Panc1 (cell line): Measurements from ENCODE around the gene PSORS1C1. TPM values are rescaled to one million over a fixed set of nuclear protein-coding genes. Genes with fewer than 3 reads are reported as not detected.

Source experiments
- ATAC-seq: fragments of 200-7000 bp; cut with Tn5 transposase; 2 replicates; pipeline ENCODE4 v1.9.1; 2020; ENCODE audit warnings: mild to moderate bottlenecking, moderate library complexity
- BruUV-seq: library from RNA; stranded (reverse); fragments of 400-500 nt; replicated peaks from 2 replicates; lab custom pipeline; 2021; lab: Mats Ljungman, UMichigan
- CTCF ChIA-PET: fragments of 300-600 bp; sonication (Branson Sonifier 250); formaldehyde crosslinking; loops from one replicate; lab custom pipeline; 2022; ENCODE audit warnings: antibody characterized with exemption; lab: Charles Lee
- POLR2A ChIA-PET: fragments of 300-600 bp; sonication (Branson Sonifier 250); formaldehyde crosslinking; loops from one replicate; lab custom pipeline; 2022; ENCODE audit warnings: antibody characterized with exemption; lab: Charles Lee
- DNase-seq: peaks from one replicate; pipeline ENCODE4 v3.0.0-alpha.2; 2010; ENCODE audit warnings: low read depth, low spot score
- H3K27ac ChIP-seq: 2 replicates; pipeline ENCODE4 v1.5.1; 2011; ENCODE audit warnings: mild to moderate bottlenecking, low read length, inconsistent platforms
- H3K27me3 ChIP-seq: fragments of 200-500 bp; sonication (Bioruptor generic); 2 replicates; pipeline ENCODE4 v1.6.0; 2014; ENCODE audit warnings: low read length, inconsistent platforms; ENCODE audit not compliant: control insufficient read depth, insufficient read depth
- H3K36me3 ChIP-seq: fragments of 200-500 bp; sonication (Bioruptor generic); 2 replicates; pipeline ENCODE4 v1.5.1; 2014; ENCODE audit warnings: inconsistent platforms, mild to moderate bottlenecking, low read length, moderate library complexity; ENCODE audit not compliant: control insufficient read depth, insufficient read depth
- H3K4me1 ChIP-seq: 2 replicates; pipeline ENCODE4 v1.5.1; 2011; ENCODE audit warnings: inconsistent platforms, mild to moderate bottlenecking, low read length, moderate library complexity; ENCODE audit not compliant: control insufficient read depth, insufficient read depth
- H3K4me3 ChIP-seq, 2 experiments: 2 replicates each; pipeline ENCODE4 v1.5.1; 2011 to 2012; ENCODE audit warnings: low read depth in 2 of 2, low read length in 2 of 2, mild to moderate bottlenecking in 2 of 2, inconsistent platforms in 1 of 2, moderate library complexity in 1 of 2
- H3K9me3 ChIP-seq: fragments of 200-500 bp; sonication (Bioruptor generic); 2 replicates; pipeline ENCODE4 v1.5.1; 2014; ENCODE audit warnings: low read depth, mild to moderate bottlenecking, inconsistent platforms, low read length, moderate library complexity; ENCODE audit not compliant: control insufficient read depth, insufficient read depth
- POLR2AphosphoS5 ChIP-seq: IDR thresholded peaks from 2 replicates; pipeline ENCODE4 v1.6.1; 2012; ENCODE audit warnings: mild to moderate bottlenecking, low read depth, low read length, moderate library complexity
- REST ChIP-seq, 2 experiments: IDR thresholded peaks; 2 replicates each; pipeline ENCODE4 v1.6.1; 2011 to 2012; ENCODE audit warnings: low read depth in 2 of 2, control low read depth in 1 of 2, low read length in 1 of 2, mild to moderate bottlenecking in 1 of 2, moderate library complexity in 1 of 2; ENCODE audit not compliant: insufficient read depth in 1 of 2
- SIN3A ChIP-seq: IDR thresholded peaks from 2 replicates; pipeline ENCODE4 v1.6.1; 2012; ENCODE audit warnings: low read depth, mild to moderate bottlenecking, low read length, moderate library complexity, borderline replicate concordance; ENCODE audit not compliant: insufficient read depth
- TCF7L2 ChIP-seq: IDR thresholded peaks from 2 replicates; pipeline ENCODE4 v1.6.1; 2011; ENCODE audit warnings: mild to moderate bottlenecking, low read depth, low read length, inconsistent platforms
- in situ Hi-C: cut with HindIII; loops from 2 replicates; pipeline ENCODE4 v1.10.0; 2016; ENCODE audit warnings: low sequenced_read_pairs, low pct_unique_long_range_greater_than_20kb
- intact Hi-C: fragments of 100-400 bp; cut with micrococcal nuclease; formaldehyde crosslinking; loops from one replicate; pipeline ENCODE4 v1.10.0; 2022; ENCODE audit not compliant: unreplicated experiment
- total RNA-seq: library from RNA; stranded (reverse); gene quantifications from one replicate; pipeline ENCODE4 v1.2.1, GENCODE V29; 2021; ENCODE audit not compliant: unreplicated experiment
- TF ChIP-seq, protein P1 (sequence below): fragments of 450-650 bp; IDR thresholded peaks from 2 replicates; pipeline ENCODE4 v1.5.1; 2017; ENCODE audit warnings: mild to moderate bottlenecking

PSORS1C1 gene
- total RNA-seq, 1 experiment from 2014 or later = 2.9 TPM

DNA sequence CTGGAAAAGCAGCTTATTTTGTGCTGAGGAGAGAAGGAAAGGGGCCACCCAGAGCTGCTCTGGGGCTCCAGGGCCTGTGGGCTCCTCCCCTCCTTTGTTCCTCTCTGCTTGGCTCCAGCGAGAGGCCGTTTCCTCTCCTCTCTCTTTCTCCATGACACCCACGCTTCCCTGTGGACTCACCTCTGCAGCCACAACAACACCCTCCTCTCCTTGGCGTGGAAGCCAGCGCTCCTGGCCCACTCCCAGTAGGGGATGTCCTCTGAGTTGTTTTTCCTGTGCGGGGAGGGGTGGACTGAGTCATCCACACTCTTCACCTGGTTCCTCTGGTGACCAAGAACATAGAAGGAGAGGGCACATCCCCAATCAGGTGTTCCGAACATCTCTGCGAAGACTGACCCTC lies 10.6 kb downstream of the PSORS1C1 start:
- no peaks in the 10 kb centered on the region for H3K36me3 ChIP-seq
- BruUV-seq = no TSS peak
- peaks cover 2% of the 10 kb centered on the region; the same call in 1 of the 2 replicates for H3K27me3 ChIP-seq
- ATAC-seq (no peak), DNase-seq (no peak)
- H3K27ac ChIP-seq = no peak overlapping the region
- intact Hi-C loops (no loop called here), in situ Hi-C loops (no loop called here)
- peaks cover 20% of the 10 kb centered on the region for H3K4me1 ChIP-seq
- ChIA-PET CTCF (no interaction called here), POLR2A (no interaction called here)
- TF ChIP-seq TCF7L2 (no peak), REST (IDR thresholded peaks at IDR 0.05; ENCODE audit: insufficient read depth in 1 of 2, low read depth in 2 of 2, low read length in 1 of 2) (no peak), POLR2AphosphoS5 (no peak), SIN3A (no peak)
- TF ChIP-seq, protein P1, sequence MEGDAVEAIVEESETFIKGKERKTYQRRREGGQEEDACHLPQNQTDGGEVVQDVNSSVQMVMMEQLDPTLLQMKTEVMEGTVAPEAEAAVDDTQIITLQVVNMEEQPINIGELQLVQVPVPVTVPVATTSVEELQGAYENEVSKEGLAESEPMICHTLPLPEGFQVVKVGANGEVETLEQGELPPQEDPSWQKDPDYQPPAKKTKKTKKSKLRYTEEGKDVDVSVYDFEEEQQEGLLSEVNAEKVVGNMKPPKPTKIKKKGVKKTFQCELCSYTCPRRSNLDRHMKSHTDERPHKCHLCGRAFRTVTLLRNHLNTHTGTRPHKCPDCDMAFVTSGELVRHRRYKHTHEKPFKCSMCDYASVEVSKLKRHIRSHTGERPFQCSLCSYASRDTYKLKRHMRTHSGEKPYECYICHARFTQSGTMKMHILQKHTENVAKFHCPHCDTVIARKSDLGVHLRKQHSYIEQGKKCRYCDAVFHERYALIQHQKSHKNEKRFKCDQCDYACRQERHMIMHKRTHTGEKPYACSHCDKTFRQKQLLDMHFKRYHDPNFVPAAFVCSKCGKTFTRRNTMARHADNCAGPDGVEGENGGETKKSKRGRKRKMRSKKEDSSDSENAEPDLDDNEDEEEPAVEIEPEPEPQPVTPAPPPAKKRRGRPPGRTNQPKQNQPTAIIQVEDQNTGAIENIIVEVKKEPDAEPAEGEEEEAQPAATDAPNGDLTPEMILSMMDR = no peak
- no peak overlapping the region for H3K4me3 ChIP-seq
- no peaks in the 10 kb centered on the region for H3K9me3 ChIP-seq

GRCh38 chr6:31125586-31126363 lies 11.2 kb downstream of the PSORS1C1 start:
- no TSS peak for BruUV-seq
- ATAC-seq = peak; percentile 24; the same call in 1 of the 2 replicates
- intact Hi-C loops = no loop called here
- no peak overlapping the region for H3K27ac ChIP-seq
- H3K4me1 ChIP-seq = peaks cover 20% of the 10 kb centered on the region
- H3K9me3 ChIP-seq = no peaks in the 10 kb centered on the region
- H3K36me3 ChIP-seq = no peaks in the 10 kb centered on the region
- no peak for DNase-seq
- peaks cover 2% of the 10 kb centered on the region; the same call in 1 of the 2 replicates for H3K27me3 ChIP-seq
- ChIA-PET CTCF (interaction anchor here (0.6 kb wide), 1 partner anchor 32 kb away, joined by 3 read pairs; no protein-coding TSS in a partner anchor), POLR2A (interaction anchor here (0.7 kb wide), 1 partner anchor 212 kb away, joined by 3 read pairs; no protein-coding TSS in a partner anchor)
- no peak overlapping the region for H3K4me3 ChIP-seq
- in situ Hi-C loops = no loop called here
- TF ChIP-seq REST (IDR thresholded peaks at IDR 0.05; ENCODE audit: insufficient read depth in 1 of 2, low read depth in 2 of 2, low read length in 1 of 2) = no peak
- TF ChIP-seq TCF7L2 = no peak
- TF ChIP-seq, protein P1 = no peak
- no peak for TF ChIP-seq POLR2AphosphoS5
- no peak for TF ChIP-seq SIN3A
